WTC11 (cell line): ENCODE data around the gene SMIM24. TPM values are rescaled to one million over a fixed set of nuclear protein-coding genes. Genes with fewer than 3 reads are reported as not detected.
A peak's percentile ranks its signal among the peaks of the same experiment; 100 is the strongest.

Experiments used
- ELF4 ChIP-seq: sonication (generic); formaldehyde crosslinking; IDR thresholded peaks from 2 replicates; pipeline ENCODE4 v1.8.1; 2022; ENCODE audit warnings: low read depth, mild to moderate bottlenecking, moderate library complexity, missing genetic modification reagents
- EMX1 ChIP-seq: fragments of 250-450 bp; sonication (Bioruptor Pico); IDR thresholded peaks from 2 replicates; pipeline ENCODE4 v1.8.0; 2021; ENCODE audit warnings: mild to moderate bottlenecking
- ESRRA ChIP-seq: sonication (generic); formaldehyde crosslinking; IDR thresholded peaks from 2 replicates; pipeline ENCODE4 v1.8.1; 2022; ENCODE audit warnings: mild to moderate bottlenecking, missing genetic modification reagents, borderline replicate concordance
- FOXJ3 ChIP-seq: sonication (generic); formaldehyde crosslinking; IDR thresholded peaks from 2 replicates; pipeline ENCODE4 v1.9.0; 2021; ENCODE audit warnings: missing genetic modification reagents, mild to moderate bottlenecking, borderline replicate concordance
- FOXP1 ChIP-seq: sonication (generic); formaldehyde crosslinking; IDR thresholded peaks from 2 replicates; pipeline ENCODE4 v1.8.0; 2022; ENCODE audit warnings: missing genetic modification reagents, mild to moderate bottlenecking, moderate library complexity, borderline replicate concordance
- GABPB1 ChIP-seq: sonication (generic); formaldehyde crosslinking; IDR thresholded peaks from 2 replicates; pipeline ENCODE4 v1.8.1; 2023; ENCODE audit warnings: mild to moderate bottlenecking, missing genetic modification reagents
- KAT7 ChIP-seq: sonication (generic); formaldehyde crosslinking; IDR thresholded peaks from 2 replicates; pipeline ENCODE4 v1.8.1; 2023; ENCODE audit warnings: missing genetic modification reagents, mild to moderate bottlenecking, borderline replicate concordance
- NR3C1 ChIP-seq: sonication (generic); formaldehyde crosslinking; conservative IDR thresholded peaks from 2 replicates; pipeline ENCODE4 v1.8.1; 2023; ENCODE audit warnings: low read depth, mild to moderate bottlenecking, missing genetic modification reagents
- OVOL2 ChIP-seq: fragments of 250-450 bp; sonication (Bioruptor Pico); IDR thresholded peaks from 2 replicates; pipeline ENCODE4 v1.9.0; 2021; ENCODE audit warnings: mild to moderate bottlenecking, borderline replicate concordance
- PRRX2 ChIP-seq: fragments of 250-450 bp; sonication (Bioruptor Pico); IDR thresholded peaks from 2 replicates; pipeline ENCODE4 v1.8.0; 2021; ENCODE audit warnings: mild to moderate bottlenecking
- TCF7 ChIP-seq: sonication (generic); formaldehyde crosslinking; IDR thresholded peaks from 2 replicates; pipeline ENCODE4 v1.8.0; 2022; ENCODE audit warnings: mild to moderate bottlenecking, low read depth, missing genetic modification reagents, moderate library complexity
- TEAD4 ChIP-seq: sonication (generic); formaldehyde crosslinking; IDR thresholded peaks from 2 replicates; pipeline ENCODE4 v1.8.0; 2022; ENCODE audit warnings: mild to moderate bottlenecking, missing genetic modification reagents
- ZNF219 ChIP-seq: sonication (generic); formaldehyde crosslinking; IDR thresholded peaks from 2 replicates; pipeline ENCODE4 v1.8.0; 2023; ENCODE audit warnings: missing genetic modification reagents, mild to moderate bottlenecking, borderline replicate concordance
- ZNF232 ChIP-seq: sonication (generic); formaldehyde crosslinking; IDR thresholded peaks from 2 replicates; pipeline ENCODE4 v1.8.0; 2022; ENCODE audit warnings: mild to moderate bottlenecking, missing genetic modification reagents
- total RNA-seq: library from RNA; stranded (reverse); gene quantifications from 3 replicates; pipeline ENCODE4 v1.2.3, GENCODE V29; 2021
- TF ChIP-seq, protein P1 (sequence below): sonication (generic); formaldehyde crosslinking; IDR thresholded peaks from 2 replicates; pipeline ENCODE4 v1.8.0; 2022; ENCODE audit warnings: missing genetic modification reagents
- TF ChIP-seq, protein P2 (sequence below): sonication (generic); formaldehyde crosslinking; IDR thresholded peaks from 2 replicates; pipeline ENCODE4 v1.8.1; 2023; ENCODE audit warnings: mild to moderate bottlenecking, missing genetic modification reagents, moderate library complexity
- TF ChIP-seq, protein P3 (sequence below): sonication (generic); formaldehyde crosslinking; IDR thresholded peaks from 2 replicates; pipeline ENCODE4 v1.8.1; 2023; ENCODE audit warnings: mild to moderate bottlenecking, missing genetic modification reagents
- TF ChIP-seq, protein P4 (sequence below): sonication (generic); formaldehyde crosslinking; IDR thresholded peaks from 2 replicates; pipeline ENCODE4 v1.8.0; 2023; ENCODE audit warnings: missing genetic modification reagents
- TF ChIP-seq, protein P5 (sequence below): sonication (generic); formaldehyde crosslinking; IDR thresholded peaks from 2 replicates; pipeline ENCODE4 v1.8.0; 2023; ENCODE audit warnings: missing genetic modification reagents, mild to moderate bottlenecking, borderline replicate concordance
- TF ChIP-seq, protein P6 (sequence below): sonication (generic); formaldehyde crosslinking; IDR thresholded peaks from 2 replicates; pipeline ENCODE4 v1.8.1; 2022; ENCODE audit warnings: missing genetic modification reagents, borderline replicate concordance

The SMIM24 gene
- total RNA-seq, 1 experiment from 2014 or later: 2.8 TPM

DNA sequence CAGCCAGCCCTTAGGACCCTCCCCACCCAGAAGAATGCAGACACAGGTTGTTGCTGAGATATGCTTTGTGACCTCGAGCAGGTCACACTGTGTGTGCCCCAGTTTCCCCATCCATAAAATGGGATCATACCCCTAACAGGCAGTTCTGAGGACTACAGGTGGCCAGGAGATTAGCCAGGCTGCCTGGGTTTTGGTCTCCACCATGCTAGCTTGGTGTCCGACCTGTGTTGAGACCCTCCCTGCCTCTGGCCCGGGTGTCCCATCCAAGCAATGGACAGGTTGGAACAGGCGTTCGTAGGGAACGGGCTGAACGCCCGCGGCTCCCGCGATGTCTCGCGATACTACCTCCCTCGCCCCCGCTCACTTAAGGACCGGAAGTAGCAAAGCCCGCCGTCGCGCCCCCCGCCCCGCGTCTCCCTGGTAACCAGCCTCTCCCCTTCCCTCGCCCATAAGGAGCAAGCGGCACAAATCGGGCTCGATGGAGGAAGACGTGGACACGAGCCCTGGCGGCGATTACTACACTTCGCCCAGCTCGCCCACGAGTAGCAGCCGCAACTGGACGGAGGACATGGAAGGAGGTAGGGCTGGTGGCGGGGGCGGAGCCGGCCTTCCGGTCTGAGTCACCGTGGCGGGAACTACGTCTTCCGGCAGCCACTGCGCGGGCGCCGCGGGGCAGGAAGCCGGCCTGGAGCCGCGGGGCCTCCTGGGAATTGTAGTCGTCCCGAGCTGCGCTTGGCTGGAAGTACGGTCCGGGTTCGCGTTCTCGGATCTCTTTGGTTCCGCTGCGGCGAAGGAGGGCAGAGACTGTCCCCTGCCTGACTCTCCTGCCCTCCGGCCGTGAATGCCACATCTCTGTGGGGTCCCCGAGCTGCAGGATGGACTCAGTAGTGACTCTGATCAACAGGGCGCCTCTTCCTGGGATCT lies 45.4 kb downstream of the SMIM24 start (continued):
- TF ChIP-seq, protein P1, sequence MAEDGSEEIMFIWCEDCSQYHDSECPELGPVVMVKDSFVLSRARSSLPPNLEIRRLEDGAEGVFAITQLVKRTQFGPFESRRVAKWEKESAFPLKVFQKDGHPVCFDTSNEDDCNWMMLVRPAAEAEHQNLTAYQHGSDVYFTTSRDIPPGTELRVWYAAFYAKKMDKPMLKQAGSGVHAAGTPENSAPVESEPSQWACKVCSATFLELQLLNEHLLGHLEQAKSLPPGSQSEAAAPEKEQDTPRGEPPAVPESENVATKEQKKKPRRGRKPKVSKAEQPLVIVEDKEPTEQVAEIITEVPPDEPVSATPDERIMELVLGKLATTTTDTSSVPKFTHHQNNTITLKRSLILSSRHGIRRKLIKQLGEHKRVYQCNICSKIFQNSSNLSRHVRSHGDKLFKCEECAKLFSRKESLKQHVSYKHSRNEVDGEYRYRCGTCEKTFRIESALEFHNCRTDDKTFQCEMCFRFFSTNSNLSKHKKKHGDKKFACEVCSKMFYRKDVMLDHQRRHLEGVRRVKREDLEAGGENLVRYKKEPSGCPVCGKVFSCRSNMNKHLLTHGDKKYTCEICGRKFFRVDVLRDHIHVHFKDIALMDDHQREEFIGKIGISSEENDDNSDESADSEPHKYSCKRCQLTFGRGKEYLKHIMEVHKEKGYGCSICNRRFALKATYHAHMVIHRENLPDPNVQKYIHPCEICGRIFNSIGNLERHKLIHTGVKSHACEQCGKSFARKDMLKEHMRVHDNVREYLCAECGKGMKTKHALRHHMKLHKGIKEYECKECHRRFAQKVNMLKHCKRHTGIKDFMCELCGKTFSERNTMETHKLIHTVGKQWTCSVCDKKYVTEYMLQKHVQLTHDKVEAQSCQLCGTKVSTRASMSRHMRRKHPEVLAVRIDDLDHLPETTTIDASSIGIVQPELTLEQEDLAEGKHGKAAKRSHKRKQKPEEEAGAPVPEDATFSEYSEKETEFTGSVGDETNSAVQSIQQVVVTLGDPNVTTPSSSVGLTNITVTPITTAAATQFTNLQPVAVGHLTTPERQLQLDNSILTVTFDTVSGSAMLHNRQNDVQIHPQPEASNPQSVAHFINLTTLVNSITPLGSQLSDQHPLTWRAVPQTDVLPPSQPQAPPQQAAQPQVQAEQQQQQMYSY (CRISPR knock-in tag): peak; percentile 51
- TF ChIP-seq, protein P2, sequence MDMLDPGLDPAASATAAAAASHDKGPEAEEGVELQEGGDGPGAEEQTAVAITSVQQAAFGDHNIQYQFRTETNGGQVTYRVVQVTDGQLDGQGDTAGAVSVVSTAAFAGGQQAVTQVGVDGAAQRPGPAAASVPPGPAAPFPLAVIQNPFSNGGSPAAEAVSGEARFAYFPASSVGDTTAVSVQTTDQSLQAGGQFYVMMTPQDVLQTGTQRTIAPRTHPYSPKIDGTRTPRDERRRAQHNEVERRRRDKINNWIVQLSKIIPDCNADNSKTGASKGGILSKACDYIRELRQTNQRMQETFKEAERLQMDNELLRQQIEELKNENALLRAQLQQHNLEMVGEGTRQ: no peak
- peak; percentile 88 for TF ChIP-seq GABPB1 (CRISPR knock-in tag)
- TF ChIP-seq PRRX2 (CRISPR knock-in tag): 0 out of 2 replicates have a peak, but pooled peaks have one; percentile 53
- no peak for TF ChIP-seq ELF4
- TF ChIP-seq FOXP1 (CRISPR knock-in tag): no peak
- no peak for TF ChIP-seq TEAD4 (CRISPR knock-in tag)
- no peak for TF ChIP-seq TCF7
- TF ChIP-seq, protein P3, sequence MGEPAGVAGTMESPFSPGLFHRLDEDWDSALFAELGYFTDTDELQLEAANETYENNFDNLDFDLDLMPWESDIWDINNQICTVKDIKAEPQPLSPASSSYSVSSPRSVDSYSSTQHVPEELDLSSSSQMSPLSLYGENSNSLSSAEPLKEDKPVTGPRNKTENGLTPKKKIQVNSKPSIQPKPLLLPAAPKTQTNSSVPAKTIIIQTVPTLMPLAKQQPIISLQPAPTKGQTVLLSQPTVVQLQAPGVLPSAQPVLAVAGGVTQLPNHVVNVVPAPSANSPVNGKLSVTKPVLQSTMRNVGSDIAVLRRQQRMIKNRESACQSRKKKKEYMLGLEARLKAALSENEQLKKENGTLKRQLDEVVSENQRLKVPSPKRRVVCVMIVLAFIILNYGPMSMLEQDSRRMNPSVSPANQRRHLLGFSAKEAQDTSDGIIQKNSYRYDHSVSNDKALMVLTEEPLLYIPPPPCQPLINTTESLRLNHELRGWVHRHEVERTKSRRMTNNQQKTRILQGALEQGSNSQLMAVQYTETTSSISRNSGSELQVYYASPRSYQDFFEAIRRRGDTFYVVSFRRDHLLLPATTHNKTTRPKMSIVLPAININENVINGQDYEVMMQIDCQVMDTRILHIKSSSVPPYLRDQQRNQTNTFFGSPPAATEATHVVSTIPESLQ (CRISPR knock-in tag): no peak
- TF ChIP-seq OVOL2 (CRISPR knock-in tag): no peak
- no peak for TF ChIP-seq ZNF219 (CRISPR knock-in tag)
- TF ChIP-seq, protein P4, sequence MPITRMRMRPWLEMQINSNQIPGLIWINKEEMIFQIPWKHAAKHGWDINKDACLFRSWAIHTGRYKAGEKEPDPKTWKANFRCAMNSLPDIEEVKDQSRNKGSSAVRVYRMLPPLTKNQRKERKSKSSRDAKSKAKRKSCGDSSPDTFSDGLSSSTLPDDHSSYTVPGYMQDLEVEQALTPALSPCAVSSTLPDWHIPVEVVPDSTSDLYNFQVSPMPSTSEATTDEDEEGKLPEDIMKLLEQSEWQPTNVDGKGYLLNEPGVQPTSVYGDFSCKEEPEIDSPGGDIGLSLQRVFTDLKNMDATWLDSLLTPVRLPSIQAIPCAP (CRISPR knock-in tag): no peak
- TF ChIP-seq, protein P5, sequence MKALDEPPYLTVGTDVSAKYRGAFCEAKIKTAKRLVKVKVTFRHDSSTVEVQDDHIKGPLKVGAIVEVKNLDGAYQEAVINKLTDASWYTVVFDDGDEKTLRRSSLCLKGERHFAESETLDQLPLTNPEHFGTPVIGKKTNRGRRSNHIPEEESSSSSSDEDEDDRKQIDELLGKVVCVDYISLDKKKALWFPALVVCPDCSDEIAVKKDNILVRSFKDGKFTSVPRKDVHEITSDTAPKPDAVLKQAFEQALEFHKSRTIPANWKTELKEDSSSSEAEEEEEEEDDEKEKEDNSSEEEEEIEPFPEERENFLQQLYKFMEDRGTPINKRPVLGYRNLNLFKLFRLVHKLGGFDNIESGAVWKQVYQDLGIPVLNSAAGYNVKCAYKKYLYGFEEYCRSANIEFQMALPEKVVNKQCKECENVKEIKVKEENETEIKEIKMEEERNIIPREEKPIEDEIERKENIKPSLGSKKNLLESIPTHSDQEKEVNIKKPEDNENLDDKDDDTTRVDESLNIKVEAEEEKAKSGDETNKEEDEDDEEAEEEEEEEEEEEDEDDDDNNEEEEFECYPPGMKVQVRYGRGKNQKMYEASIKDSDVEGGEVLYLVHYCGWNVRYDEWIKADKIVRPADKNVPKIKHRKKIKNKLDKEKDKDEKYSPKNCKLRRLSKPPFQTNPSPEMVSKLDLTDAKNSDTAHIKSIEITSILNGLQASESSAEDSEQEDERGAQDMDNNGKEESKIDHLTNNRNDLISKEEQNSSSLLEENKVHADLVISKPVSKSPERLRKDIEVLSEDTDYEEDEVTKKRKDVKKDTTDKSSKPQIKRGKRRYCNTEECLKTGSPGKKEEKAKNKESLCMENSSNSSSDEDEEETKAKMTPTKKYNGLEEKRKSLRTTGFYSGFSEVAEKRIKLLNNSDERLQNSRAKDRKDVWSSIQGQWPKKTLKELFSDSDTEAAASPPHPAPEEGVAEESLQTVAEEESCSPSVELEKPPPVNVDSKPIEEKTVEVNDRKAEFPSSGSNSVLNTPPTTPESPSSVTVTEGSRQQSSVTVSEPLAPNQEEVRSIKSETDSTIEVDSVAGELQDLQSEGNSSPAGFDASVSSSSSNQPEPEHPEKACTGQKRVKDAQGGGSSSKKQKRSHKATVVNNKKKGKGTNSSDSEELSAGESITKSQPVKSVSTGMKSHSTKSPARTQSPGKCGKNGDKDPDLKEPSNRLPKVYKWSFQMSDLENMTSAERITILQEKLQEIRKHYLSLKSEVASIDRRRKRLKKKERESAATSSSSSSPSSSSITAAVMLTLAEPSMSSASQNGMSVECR (CRISPR knock-in tag): no peak
- TF ChIP-seq, protein P6, sequence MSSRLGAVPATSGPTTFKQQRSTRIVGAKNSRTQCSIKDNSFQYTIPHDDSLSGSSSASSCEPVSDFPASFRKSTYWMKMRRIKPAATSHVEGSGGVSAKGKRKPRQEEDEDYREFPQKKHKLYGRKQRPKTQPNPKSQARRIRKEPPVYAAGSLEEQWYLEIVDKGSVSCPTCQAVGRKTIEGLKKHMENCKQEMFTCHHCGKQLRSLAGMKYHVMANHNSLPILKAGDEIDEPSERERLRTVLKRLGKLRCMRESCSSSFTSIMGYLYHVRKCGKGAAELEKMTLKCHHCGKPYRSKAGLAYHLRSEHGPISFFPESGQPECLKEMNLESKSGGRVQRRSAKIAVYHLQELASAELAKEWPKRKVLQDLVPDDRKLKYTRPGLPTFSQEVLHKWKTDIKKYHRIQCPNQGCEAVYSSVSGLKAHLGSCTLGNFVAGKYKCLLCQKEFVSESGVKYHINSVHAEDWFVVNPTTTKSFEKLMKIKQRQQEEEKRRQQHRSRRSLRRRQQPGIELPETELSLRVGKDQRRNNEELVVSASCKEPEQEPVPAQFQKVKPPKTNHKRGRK: no peak
- TF ChIP-seq ESRRA (CRISPR knock-in tag): no peak
- no peak for TF ChIP-seq FOXJ3 (CRISPR knock-in tag)
- no peak for TF ChIP-seq NR3C1 (CRISPR knock-in tag)
- no peak for TF ChIP-seq ZNF232 (CRISPR knock-in tag)
- TF ChIP-seq KAT7 (CRISPR knock-in tag): no peak
- 0 out of 2 replicates have a peak, but pooled peaks have one; percentile 59 for TF ChIP-seq EMX1 (CRISPR knock-in tag)
